HEK293 (cell line): ENCODE results near the gene C4orf51.

Source experiments
- HOXC10 ChIP-seq: sonication (generic); formaldehyde crosslinking; IDR thresholded peaks from 2 replicates; pipeline ENCODE4 v1.8.1; 2023; ENCODE audit warnings: mild to moderate bottlenecking, missing genetic modification reagents
- KLF16 ChIP-seq: fragments of 450-650 bp; formaldehyde crosslinking; IDR thresholded peaks from 2 replicates; pipeline ENCODE4 v1.5.1; 2017; ENCODE audit warnings: missing biosample characterization, missing genetic modification characterization
- PRDM1 ChIP-seq: fragments of 450-650 bp; formaldehyde crosslinking; IDR thresholded peaks from 2 replicates; pipeline ENCODE4; 2016; ENCODE audit warnings: missing biosample characterization, missing genetic modification characterization
- ZNF121 ChIP-seq: fragments of 450-650 bp; formaldehyde crosslinking; IDR thresholded peaks from 2 replicates; pipeline ENCODE4 v1.5.1; 2016; ENCODE audit warnings: missing biosample characterization, missing genetic modification characterization
- ZNF24 ChIP-seq: fragments of 450-650 bp; formaldehyde crosslinking; IDR thresholded peaks from 2 replicates; pipeline ENCODE4 v1.5.1; 2016; ENCODE audit warnings: missing biosample characterization, missing genetic modification characterization
- ZNF274 ChIP-seq, 2 experiments: fragments of 200-500 bp in 1 of 2; fragments of 450-650 bp in 1 of 2; sonication (Bioruptor generic) in 1 of 2; formaldehyde crosslinking in 1 of 2; IDR thresholded peaks; 2 replicates each; pipeline versions ENCODE4 v1.5.1 to v1.6.1; 2014 to 2016; ENCODE audit warnings: borderline replicate concordance in 1 of 2, inconsistent platforms in 1 of 2, low read length in 1 of 2, missing biosample characterization in 1 of 2, missing genetic modification characterization in 1 of 2
- ZNF302 ChIP-seq: fragments of 450-650 bp; formaldehyde crosslinking; IDR thresholded peaks from 2 replicates; pipeline ENCODE4 v1.5.1; 2016; ENCODE audit warnings: missing biosample characterization, missing genetic modification characterization, low read depth
- ZNF777 ChIP-seq: fragments of 450-650 bp; formaldehyde crosslinking; IDR thresholded peaks from 2 replicates; pipeline ENCODE4 v1.5.1; 2017; ENCODE audit warnings: missing biosample characterization, missing genetic modification characterization, borderline replicate concordance
- TF ChIP-seq, protein P1 (sequence below): fragments of 450-650 bp; formaldehyde crosslinking; IDR thresholded peaks from 2 replicates; pipeline ENCODE4 v1.5.1; 2016; ENCODE audit warnings: missing biosample characterization, missing genetic modification characterization
- TF ChIP-seq, protein P2 (sequence below): fragments of 450-650 bp; formaldehyde crosslinking; conservative IDR thresholded peaks from 2 replicates; pipeline ENCODE4 v1.5.1; 2016; ENCODE audit warnings: low read depth, missing biosample characterization, missing genetic modification characterization

DNA sequence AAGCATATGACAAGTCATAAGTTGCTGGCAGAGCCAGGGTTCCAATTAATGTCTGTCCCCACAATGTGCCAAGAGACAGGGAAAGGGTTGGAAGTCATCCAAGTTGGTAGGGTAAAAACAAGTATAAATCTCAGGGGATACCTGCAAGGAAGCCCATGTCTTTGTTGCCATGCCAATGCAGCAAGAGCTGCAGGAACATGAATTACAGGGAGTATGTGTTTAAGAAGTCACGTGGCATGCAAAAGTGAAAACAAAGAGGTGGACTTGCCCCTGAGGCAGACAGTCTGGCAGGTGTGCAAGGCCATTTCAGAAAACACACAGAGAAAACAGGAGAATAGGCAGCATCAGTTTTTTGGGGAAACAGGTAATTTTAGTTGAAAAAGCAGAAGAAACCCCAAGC, 29.4 kb downstream of the C4orf51 start:
- TF ChIP-seq ZNF24 (tag by site-specific recombination), result no peak
- TF ChIP-seq PRDM1 (tag by site-specific recombination), result no peak
- TF ChIP-seq ZNF302 (tag by site-specific recombination), result no peak
- TF ChIP-seq ZNF274 (IDR thresholded peaks at IDR 0.05; ENCODE audit: low read length), result no peak
- TF ChIP-seq ZNF274 (tag by site-specific recombination; IDR thresholded peaks at IDR 0.05; ENCODE audit: borderline replicate concordance), result no peak
- no peak for TF ChIP-seq HOXC10 (CRISPR knock-in tag)
- TF ChIP-seq, protein P1, sequence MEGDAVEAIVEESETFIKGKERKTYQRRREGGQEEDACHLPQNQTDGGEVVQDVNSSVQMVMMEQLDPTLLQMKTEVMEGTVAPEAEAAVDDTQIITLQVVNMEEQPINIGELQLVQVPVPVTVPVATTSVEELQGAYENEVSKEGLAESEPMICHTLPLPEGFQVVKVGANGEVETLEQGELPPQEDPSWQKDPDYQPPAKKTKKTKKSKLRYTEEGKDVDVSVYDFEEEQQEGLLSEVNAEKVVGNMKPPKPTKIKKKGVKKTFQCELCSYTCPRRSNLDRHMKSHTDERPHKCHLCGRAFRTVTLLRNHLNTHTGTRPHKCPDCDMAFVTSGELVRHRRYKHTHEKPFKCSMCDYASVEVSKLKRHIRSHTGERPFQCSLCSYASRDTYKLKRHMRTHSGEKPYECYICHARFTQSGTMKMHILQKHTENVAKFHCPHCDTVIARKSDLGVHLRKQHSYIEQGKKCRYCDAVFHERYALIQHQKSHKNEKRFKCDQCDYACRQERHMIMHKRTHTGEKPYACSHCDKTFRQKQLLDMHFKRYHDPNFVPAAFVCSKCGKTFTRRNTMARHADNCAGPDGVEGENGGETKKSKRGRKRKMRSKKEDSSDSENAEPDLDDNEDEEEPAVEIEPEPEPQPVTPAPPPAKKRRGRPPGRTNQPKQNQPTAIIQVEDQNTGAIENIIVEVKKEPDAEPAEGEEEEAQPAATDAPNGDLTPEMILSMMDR (tag by site-specific recombination), result no peak
- no peak for TF ChIP-seq KLF16 (tag by site-specific recombination)
- TF ChIP-seq, protein P2, sequence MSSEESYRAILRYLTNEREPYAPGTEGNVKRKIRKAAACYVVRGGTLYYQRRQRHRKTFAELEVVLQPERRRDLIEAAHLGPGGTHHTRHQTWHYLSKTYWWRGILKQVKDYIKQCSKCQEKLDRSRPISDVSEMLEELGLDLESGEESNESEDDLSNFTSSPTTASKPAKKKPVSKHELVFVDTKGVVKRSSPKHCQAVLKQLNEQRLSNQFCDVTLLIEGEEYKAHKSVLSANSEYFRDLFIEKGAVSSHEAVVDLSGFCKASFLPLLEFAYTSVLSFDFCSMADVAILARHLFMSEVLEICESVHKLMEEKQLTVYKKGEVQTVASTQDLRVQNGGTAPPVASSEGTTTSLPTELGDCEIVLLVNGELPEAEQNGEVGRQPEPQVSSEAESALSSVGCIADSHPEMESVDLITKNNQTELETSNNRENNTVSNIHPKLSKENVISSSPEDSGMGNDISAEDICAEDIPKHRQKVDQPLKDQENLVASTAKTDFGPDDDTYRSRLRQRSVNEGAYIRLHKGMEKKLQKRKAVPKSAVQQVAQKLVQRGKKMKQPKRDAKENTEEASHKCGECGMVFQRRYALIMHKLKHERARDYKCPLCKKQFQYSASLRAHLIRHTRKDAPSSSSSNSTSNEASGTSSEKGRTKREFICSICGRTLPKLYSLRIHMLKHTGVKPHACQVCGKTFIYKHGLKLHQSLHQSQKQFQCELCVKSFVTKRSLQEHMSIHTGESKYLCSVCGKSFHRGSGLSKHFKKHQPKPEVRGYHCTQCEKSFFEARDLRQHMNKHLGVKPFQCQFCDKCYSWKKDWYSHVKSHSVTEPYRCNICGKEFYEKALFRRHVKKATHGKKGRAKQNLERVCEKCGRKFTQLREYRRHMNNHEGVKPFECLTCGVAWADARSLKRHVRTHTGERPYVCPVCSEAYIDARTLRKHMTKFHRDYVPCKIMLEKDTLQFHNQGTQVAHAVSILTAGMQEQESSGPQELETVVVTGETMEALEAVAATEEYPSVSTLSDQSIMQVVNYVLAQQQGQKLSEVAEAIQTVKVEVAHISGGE (tag by site-specific recombination), result no peak
- no peak for TF ChIP-seq ZNF121 (tag by site-specific recombination)
- TF ChIP-seq ZNF777 (tag by site-specific recombination), result no peak
